GM23338 (cell line): Measurements from ENCODE around the gene CDK17. TPM values are rescaled to one million over a fixed set of nuclear protein-coding genes. Genes with fewer than 3 reads are reported as not detected.

Experiments used
- ATAC-seq: fragments of 200-7000 bp; cut with Tn5 transposase; 3 replicates; pipeline ENCODE4 v1.9.1; 2020
- DNase-seq: peaks from one replicate; pipeline ENCODE4 v3.0.0-alpha.2; 2015; ENCODE audit warnings: low spot score
- H2AFZ ChIP-seq: fragments of 200-600 bp; sonication (generic); 2 replicates; pipeline ENCODE4 v1.8.0; 2016; ENCODE audit warnings: antibody characterized with exemption, mild to moderate bottlenecking, moderate library complexity
- H3F3A ChIP-seq: fragments of 200-600 bp; sonication (generic); replicated peaks from 2 replicates; pipeline ENCODE4 v1.8.0; 2017; ENCODE audit warnings: antibody characterized with exemption, mixed run types, low read depth
- H3K27ac ChIP-seq: fragments of 200-600 bp; sonication (generic); 2 replicates; pipeline ENCODE4 v1.6.1; 2016; ENCODE audit warnings: low read depth
- H3K27me3 ChIP-seq: fragments of 200-600 bp; sonication (generic); 2 replicates; pipeline ENCODE4 v1.8.0; 2016; ENCODE audit warnings: mild to moderate bottlenecking, mixed run types, moderate library complexity; ENCODE audit not compliant: insufficient read depth
- H3K36me3 ChIP-seq: fragments of 200-600 bp; sonication (generic); 2 replicates; pipeline ENCODE4 v1.8.0; 2016; ENCODE audit warnings: mild to moderate bottlenecking; ENCODE audit not compliant: insufficient read depth
- H3K4me1 ChIP-seq: fragments of 200-600 bp; sonication (generic); 2 replicates; pipeline ENCODE4 v1.8.0; 2016; ENCODE audit warnings: mild to moderate bottlenecking, moderate library complexity; ENCODE audit not compliant: insufficient read depth
- H3K4me2 ChIP-seq: fragments of 200-600 bp; sonication (generic); 2 replicates; pipeline ENCODE4 v1.7.1; 2017; ENCODE audit warnings: mixed run types
- H3K4me3 ChIP-seq: fragments of 200-600 bp; sonication (generic); 2 replicates; pipeline ENCODE4 v1.6.1; 2016; ENCODE audit warnings: mixed run types
- H3K79me2 ChIP-seq: fragments of 200-600 bp; sonication (generic); replicated peaks from 2 replicates; pipeline ENCODE4 v1.8.0; 2017; ENCODE audit warnings: mild to moderate bottlenecking; ENCODE audit not compliant: insufficient read depth
- H3K9me2 ChIP-seq: fragments of 200-600 bp; sonication (generic); 2 replicates; pipeline ENCODE4 v1.8.0; 2017; ENCODE audit not compliant: insufficient read depth
- H4K20me1 ChIP-seq: fragments of 200-600 bp; sonication (generic); replicated peaks from 2 replicates; pipeline ENCODE4 v1.8.0; 2017; ENCODE audit warnings: mild to moderate bottlenecking; ENCODE audit not compliant: insufficient read depth
- H3K27ac Mint-ChIP-seq: 2 replicates; pipeline ENCODE4 v1.8.0; 2020; ENCODE audit warnings: inconsistent platforms, mild to moderate bottlenecking, moderate library complexity, mixed read lengths
- H3K27me3 Mint-ChIP-seq: 3 replicates; pipeline ENCODE4 v1.8.0; 2022; ENCODE audit warnings: low read depth, mild to moderate bottlenecking, moderate library complexity, mixed read lengths, inconsistent platforms; ENCODE audit not compliant: insufficient read depth, poor library complexity
- H3K36me3 Mint-ChIP-seq: 3 replicates; pipeline ENCODE4 v1.8.0; 2021; ENCODE audit warnings: low read depth, mild to moderate bottlenecking, inconsistent platforms, moderate library complexity, mixed read lengths
- H3K4me1 Mint-ChIP-seq: 3 replicates; pipeline ENCODE4 v1.8.0; 2020; ENCODE audit warnings: mild to moderate bottlenecking, inconsistent platforms, mixed read lengths
- H3K4me3 Mint-ChIP-seq: 3 replicates; pipeline ENCODE4 v1.8.0; 2021; ENCODE audit warnings: moderate library complexity, mild to moderate bottlenecking, inconsistent platforms, mixed read lengths
- H3K9me3 Mint-ChIP-seq: 3 replicates; pipeline ENCODE4 v1.8.0; 2020; ENCODE audit warnings: moderate library complexity, mild to moderate bottlenecking, inconsistent platforms, mixed read lengths
- CREB1 ChIP-seq: fragments of 250-450 bp; sonication (Bioruptor Pico); IDR thresholded peaks from 2 replicates; pipeline ENCODE4 v1.5.0; 2020; ENCODE audit warnings: low read depth, mild to moderate bottlenecking, moderate library complexity
- EZH2 ChIP-seq: fragments of 200-600 bp; sonication (generic); IDR thresholded peaks from one replicate; pipeline ENCODE4 v1.8.0; 2017; ENCODE audit warnings: antibody characterized with exemption, mild to moderate bottlenecking, low read depth; ENCODE audit not compliant: unreplicated experiment
- EZH2phosphoT487 ChIP-seq: fragments of 200-600 bp; sonication (generic); IDR thresholded peaks from one replicate; pipeline ENCODE4 v1.8.1; 2018; ENCODE audit warnings: antibody characterized with exemption; ENCODE audit not compliant: unreplicated experiment
- JUNB ChIP-seq: IDR thresholded peaks from one replicate; pipeline ENCODE4 v1.6.1; 2016; ENCODE audit warnings: antibody characterized with exemption; ENCODE audit not compliant: unreplicated experiment
- NANOG ChIP-seq: IDR thresholded peaks from 2 replicates; pipeline ENCODE4 v1.6.1; 2016; ENCODE audit warnings: antibody characterized with exemption, borderline replicate concordance
- POLR2AphosphoS5 ChIP-seq: IDR thresholded peaks from 2 replicates; pipeline ENCODE4 v1.6.1; 2016; ENCODE audit warnings: antibody characterized with exemption, low read depth
- STAT1 ChIP-seq: IDR thresholded peaks from one replicate; pipeline ENCODE4 v1.6.1; 2016; ENCODE audit warnings: antibody characterized with exemption; ENCODE audit not compliant: unreplicated experiment
- ZNF114 ChIP-seq: fragments of 250-450 bp; sonication (Bioruptor Pico); IDR thresholded peaks from 2 replicates; pipeline ENCODE4 v1.5.0; 2020; ENCODE audit warnings: mild to moderate bottlenecking, moderate library complexity
- ZNF331 ChIP-seq: fragments of 250-450 bp; sonication (Bioruptor Pico); IDR thresholded peaks from 2 replicates; pipeline ENCODE4 v1.5.0; 2020; ENCODE audit warnings: low read depth, mild to moderate bottlenecking, moderate library complexity
- polyA plus RNA-seq: library from polyadenylated mRNA; unstranded; fragments of >200 nt; fragmentation: Nextera tagmentation; extraction: Ambion mirVana; gene quantifications from 2 replicates; pipeline ENCODE4 v1.2.1, GENCODE V29; 2016
- total RNA-seq: library from RNA; depleted of rRNA; stranded (reverse); fragments of >200 nt; shearing (Covaris generic); gene quantifications from 2 replicates; pipeline ENCODE4 v1.2.3, GENCODE V29; 2014
- TF ChIP-seq, protein P1 (sequence below), 2 experiments: fragments of 200-600 bp in 1 of 2; sonication (generic) in 1 of 2; conservative IDR thresholded peaks; 2 replicates each; pipeline versions ENCODE4 v1.5.1 to v1.6.1; 2016 to 2017; ENCODE audit warnings: antibody characterized with exemption in 2 of 2, low read depth in 2 of 2, mild to moderate bottlenecking in 2 of 2, moderate library complexity in 1 of 2
- TF ChIP-seq, protein P2 (sequence below): fragments of 250-450 bp; sonication (Bioruptor Pico); IDR thresholded peaks from 2 replicates; pipeline ENCODE4 v1.5.0; 2020; ENCODE audit warnings: mild to moderate bottlenecking, moderate library complexity
- TF ChIP-seq, protein P3 (sequence below): IDR thresholded peaks from 2 replicates; pipeline ENCODE4 v1.6.1; 2016; ENCODE audit warnings: antibody characterized with exemption
- TF ChIP-seq, protein P4 (sequence below): IDR thresholded peaks from one replicate; pipeline ENCODE4 v1.6.1; 2018; ENCODE audit warnings: antibody characterized with exemption; ENCODE audit not compliant: unreplicated experiment

Gene CDK17
- total and polyA plus RNA-seq, 2 experiments from 2014 or later, result 7.6 to 34.2 TPM

DNA sequence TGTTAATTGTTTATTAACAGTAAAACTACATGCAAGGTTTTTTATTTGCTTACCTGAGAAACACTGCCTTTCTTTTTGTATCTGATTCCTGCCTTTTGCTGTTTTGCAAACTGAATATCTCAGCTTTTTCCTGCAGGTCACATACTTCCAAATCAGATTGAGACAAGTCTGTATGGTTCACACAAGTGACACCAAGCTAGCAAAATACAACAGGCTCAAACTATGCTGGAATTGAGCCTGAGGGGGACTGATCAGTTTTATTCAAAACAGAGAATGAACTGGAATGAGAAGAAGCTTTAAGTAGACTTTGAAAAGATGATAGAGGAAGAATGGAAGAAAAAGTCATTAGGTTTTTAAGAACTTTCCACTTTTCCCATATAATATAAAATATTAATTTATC lies 12.2 kb upstream of the CDK17 start:
- H4K20me1 ChIP-seq, result no peaks in the 10 kb centered on the region
- no peak overlapping the region for H3K4me3 ChIP-seq
- H3K9me2 ChIP-seq, result no peaks in the 10 kb centered on the region
- no peak overlapping the region for H3K4me2 ChIP-seq
- H3K9me3 Mint-ChIP-seq, result no peaks in the 10 kb centered on the region
- no peak overlapping the region for H2AFZ ChIP-seq
- no peak overlapping the region for H3K4me3 Mint-ChIP-seq
- H3K79me2 ChIP-seq, result no peaks in the 10 kb centered on the region
- no peak overlapping the region for H3K27ac Mint-ChIP-seq
- H3K4me1 Mint-ChIP-seq, result no peaks in the 10 kb centered on the region
- no peak for DNase-seq
- no peaks in the 10 kb centered on the region for H3F3A ChIP-seq
- no peaks in the 10 kb centered on the region for H3K36me3 Mint-ChIP-seq
- H3K36me3 ChIP-seq, result no peaks in the 10 kb centered on the region
- no peak overlapping the region for H3K27ac ChIP-seq
- TF ChIP-seq EZH2phosphoT487 (no peak), POLR2AphosphoS5 (no peak), ZNF331 (no peak), CREB1 (CRISPR knock-in tag) (no peak), NANOG (no peak), ZNF114 (no peak), EZH2 (no peak), JUNB (no peak), STAT1 (no peak)
- TF ChIP-seq, protein P1, sequence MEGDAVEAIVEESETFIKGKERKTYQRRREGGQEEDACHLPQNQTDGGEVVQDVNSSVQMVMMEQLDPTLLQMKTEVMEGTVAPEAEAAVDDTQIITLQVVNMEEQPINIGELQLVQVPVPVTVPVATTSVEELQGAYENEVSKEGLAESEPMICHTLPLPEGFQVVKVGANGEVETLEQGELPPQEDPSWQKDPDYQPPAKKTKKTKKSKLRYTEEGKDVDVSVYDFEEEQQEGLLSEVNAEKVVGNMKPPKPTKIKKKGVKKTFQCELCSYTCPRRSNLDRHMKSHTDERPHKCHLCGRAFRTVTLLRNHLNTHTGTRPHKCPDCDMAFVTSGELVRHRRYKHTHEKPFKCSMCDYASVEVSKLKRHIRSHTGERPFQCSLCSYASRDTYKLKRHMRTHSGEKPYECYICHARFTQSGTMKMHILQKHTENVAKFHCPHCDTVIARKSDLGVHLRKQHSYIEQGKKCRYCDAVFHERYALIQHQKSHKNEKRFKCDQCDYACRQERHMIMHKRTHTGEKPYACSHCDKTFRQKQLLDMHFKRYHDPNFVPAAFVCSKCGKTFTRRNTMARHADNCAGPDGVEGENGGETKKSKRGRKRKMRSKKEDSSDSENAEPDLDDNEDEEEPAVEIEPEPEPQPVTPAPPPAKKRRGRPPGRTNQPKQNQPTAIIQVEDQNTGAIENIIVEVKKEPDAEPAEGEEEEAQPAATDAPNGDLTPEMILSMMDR (conservative IDR thresholded peaks at IDR 0.05; ENCODE audit: low read depth in 2 of 2), result no peak
- TF ChIP-seq, protein P2, sequence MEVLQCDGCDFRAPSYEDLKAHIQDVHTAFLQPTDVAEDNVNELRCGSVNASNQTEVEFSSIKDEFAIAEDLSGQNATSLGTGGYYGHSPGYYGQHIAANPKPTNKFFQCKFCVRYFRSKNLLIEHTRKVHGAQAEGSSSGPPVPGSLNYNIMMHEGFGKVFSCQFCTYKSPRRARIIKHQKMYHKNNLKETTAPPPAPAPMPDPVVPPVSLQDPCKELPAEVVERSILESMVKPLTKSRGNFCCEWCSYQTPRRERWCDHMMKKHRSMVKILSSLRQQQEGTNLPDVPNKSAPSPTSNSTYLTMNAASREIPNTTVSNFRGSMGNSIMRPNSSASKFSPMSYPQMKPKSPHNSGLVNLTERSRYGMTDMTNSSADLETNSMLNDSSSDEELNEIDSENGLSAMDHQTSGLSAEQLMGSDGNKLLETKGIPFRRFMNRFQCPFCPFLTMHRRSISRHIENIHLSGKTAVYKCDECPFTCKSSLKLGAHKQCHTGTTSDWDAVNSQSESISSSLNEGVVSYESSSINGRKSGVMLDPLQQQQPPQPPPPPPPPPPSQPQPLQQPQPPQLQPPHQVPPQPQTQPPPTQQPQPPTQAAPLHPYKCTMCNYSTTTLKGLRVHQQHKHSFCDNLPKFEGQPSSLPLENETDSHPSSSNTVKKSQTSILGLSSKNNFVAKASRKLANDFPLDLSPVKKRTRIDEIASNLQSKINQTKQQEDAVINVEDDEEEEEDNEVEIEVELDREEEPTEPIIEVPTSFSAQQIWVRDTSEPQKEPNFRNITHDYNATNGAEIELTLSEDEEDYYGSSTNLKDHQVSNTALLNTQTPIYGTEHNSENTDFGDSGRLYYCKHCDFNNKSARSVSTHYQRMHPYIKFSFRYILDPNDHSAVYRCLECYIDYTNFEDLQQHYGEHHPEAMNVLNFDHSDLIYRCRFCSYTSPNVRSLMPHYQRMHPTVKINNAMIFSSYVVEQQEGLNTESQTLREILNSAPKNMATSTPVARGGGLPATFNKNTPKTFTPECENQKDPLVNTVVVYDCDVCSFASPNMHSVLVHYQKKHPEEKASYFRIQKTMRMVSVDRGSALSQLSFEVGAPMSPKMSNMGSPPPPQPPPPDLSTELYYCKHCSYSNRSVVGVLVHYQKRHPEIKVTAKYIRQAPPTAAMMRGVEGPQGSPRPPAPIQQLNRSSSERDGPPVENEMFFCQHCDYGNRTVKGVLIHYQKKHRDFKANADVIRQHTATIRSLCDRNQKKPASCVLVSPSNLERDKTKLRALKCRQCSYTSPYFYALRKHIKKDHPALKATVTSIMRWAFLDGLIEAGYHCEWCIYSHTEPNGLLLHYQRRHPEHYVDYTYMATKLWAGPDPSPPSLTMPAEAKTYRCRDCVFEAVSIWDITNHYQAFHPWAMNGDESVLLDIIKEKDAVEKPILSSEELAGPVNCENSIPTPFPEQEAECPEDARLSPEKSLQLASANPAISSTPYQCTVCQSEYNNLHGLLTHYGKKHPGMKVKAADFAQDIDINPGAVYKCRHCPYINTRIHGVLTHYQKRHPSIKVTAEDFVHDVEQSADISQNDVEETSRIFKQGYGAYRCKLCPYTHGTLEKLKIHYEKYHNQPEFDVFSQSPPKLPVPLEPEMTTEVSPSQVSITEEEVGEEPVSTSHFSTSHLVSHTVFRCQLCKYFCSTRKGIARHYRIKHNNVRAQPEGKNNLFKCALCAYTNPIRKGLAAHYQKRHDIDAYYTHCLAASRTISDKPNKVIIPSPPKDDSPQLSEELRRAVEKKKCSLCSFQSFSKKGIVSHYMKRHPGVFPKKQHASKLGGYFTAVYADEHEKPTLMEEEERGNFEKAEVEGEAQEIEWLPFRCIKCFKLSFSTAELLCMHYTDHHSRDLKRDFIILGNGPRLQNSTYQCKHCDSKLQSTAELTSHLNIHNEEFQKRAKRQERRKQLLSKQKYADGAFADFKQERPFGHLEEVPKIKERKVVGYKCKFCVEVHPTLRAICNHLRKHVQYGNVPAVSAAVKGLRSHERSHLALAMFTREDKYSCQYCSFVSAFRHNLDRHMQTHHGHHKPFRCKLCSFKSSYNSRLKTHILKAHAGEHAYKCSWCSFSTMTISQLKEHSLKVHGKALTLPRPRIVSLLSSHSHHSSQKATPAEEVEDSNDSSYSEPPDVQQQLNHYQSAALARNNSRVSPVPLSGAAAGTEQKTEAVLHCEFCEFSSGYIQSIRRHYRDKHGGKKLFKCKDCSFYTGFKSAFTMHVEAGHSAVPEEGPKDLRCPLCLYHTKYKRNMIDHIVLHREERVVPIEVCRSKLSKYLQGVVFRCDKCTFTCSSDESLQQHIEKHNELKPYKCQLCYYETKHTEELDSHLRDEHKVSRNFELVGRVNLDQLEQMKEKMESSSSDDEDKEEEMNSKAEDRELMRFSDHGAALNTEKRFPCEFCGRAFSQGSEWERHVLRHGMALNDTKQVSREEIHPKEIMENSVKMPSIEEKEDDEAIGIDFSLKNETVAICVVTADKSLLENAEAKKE, result no peak
- TF ChIP-seq, protein P3, sequence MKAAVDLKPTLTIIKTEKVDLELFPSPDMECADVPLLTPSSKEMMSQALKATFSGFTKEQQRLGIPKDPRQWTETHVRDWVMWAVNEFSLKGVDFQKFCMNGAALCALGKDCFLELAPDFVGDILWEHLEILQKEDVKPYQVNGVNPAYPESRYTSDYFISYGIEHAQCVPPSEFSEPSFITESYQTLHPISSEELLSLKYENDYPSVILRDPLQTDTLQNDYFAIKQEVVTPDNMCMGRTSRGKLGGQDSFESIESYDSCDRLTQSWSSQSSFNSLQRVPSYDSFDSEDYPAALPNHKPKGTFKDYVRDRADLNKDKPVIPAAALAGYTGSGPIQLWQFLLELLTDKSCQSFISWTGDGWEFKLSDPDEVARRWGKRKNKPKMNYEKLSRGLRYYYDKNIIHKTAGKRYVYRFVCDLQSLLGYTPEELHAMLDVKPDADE, result no peak
- TF ChIP-seq, protein P4, sequence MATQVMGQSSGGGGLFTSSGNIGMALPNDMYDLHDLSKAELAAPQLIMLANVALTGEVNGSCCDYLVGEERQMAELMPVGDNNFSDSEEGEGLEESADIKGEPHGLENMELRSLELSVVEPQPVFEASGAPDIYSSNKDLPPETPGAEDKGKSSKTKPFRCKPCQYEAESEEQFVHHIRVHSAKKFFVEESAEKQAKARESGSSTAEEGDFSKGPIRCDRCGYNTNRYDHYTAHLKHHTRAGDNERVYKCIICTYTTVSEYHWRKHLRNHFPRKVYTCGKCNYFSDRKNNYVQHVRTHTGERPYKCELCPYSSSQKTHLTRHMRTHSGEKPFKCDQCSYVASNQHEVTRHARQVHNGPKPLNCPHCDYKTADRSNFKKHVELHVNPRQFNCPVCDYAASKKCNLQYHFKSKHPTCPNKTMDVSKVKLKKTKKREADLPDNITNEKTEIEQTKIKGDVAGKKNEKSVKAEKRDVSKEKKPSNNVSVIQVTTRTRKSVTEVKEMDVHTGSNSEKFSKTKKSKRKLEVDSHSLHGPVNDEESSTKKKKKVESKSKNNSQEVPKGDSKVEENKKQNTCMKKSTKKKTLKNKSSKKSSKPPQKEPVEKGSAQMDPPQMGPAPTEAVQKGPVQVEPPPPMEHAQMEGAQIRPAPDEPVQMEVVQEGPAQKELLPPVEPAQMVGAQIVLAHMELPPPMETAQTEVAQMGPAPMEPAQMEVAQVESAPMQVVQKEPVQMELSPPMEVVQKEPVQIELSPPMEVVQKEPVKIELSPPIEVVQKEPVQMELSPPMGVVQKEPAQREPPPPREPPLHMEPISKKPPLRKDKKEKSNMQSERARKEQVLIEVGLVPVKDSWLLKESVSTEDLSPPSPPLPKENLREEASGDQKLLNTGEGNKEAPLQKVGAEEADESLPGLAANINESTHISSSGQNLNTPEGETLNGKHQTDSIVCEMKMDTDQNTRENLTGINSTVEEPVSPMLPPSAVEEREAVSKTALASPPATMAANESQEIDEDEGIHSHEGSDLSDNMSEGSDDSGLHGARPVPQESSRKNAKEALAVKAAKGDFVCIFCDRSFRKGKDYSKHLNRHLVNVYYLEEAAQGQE, result no peak
- no peak for ATAC-seq
- peaks cover 2% of the 10 kb centered on the region for H3K27me3 Mint-ChIP-seq
- H3K4me1 ChIP-seq, result no peaks in the 10 kb centered on the region
- no peaks in the 10 kb centered on the region for H3K27me3 ChIP-seq
